BJ (cell line): ENCODE measurements around the gene FGD1. TPM values are rescaled to one million over a fixed set of nuclear protein-coding genes. Genes with fewer than 3 reads are reported as not detected.

ENCODE experiments used
- CTCF ChIA-PET: fragments of 350-600 bp; formaldehyde crosslinking; extraction: SDS; loops from one replicate; lab custom pipeline; 2021; ENCODE audit warnings: antibody characterized with exemption, inconsistent platforms; lab: Yijun Ruan, JAX
- POLR2A ChIA-PET: fragments of 300-600 bp; sonication (Branson Sonifier 250); formaldehyde crosslinking; extraction: SDS; loops from one replicate; lab custom pipeline; 2021; ENCODE audit warnings: antibody characterized with exemption; lab: Charles Lee
- DNase-seq: peaks from one replicate; pipeline ENCODE4 v3.0.0-alpha.2; 2011; ENCODE audit warnings: low read depth
- H3K27me3 ChIP-seq: 2 replicates; pipeline ENCODE4 v1.6.0; 2011; ENCODE audit warnings: low read length; ENCODE audit not compliant: control insufficient read depth, insufficient read depth
- H3K36me3 ChIP-seq: 2 replicates; pipeline ENCODE4 v1.5.1; 2011; ENCODE audit warnings: low read length; ENCODE audit not compliant: control insufficient read depth, insufficient read depth
- H3K4me3 ChIP-seq: 2 replicates; pipeline ENCODE4 v1.5.1; 2011; ENCODE audit warnings: low read depth, mild to moderate bottlenecking, control low read depth, low read length
- CTCF ChIP-seq: IDR thresholded peaks from 2 replicates; pipeline ENCODE4 v1.5.1; 2011; ENCODE audit warnings: low read depth, mild to moderate bottlenecking, control low read depth, inconsistent platforms, low read length, moderate library complexity; ENCODE audit not compliant: insufficient read depth
- polyA plus RNA-seq: library from polyadenylated mRNA; depleted of rRNA; stranded (reverse); fragments of >200 nt; gene quantifications from 2 replicates; pipeline ENCODE4 v1.2.3, GENCODE V29; 2011

The FGD1 gene
- polyA plus RNA-seq, 1 experiment = 5.6 TPM

DNA sequence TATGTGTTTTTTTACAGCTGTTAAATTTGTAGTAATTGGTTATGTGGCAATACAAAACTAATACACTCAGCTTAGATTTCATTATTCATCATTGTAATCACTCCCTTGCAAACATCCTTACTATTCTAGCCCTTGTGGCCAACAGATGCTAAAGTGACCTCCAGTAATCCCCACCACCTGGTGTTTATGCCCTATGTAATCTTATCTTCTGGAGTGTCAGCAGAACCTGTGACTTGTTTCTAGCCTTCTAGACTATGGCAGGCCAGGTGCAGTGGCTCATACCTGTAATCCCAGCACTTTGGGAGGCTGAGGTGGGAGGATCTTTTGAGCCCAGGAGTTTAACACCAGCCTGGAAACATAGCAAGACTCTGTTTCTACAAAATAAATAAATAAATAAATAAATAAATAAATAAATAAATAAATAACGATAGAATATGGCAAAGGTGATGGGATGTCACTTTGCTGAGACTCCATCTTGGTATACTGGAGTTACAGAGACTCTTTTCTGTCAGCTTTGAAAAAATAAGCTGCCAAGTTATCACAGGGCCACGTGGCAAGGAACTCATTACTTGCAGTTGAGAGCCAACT, 68.1 kb downstream of the FGD1 start:
- no peak for DNase-seq
- POLR2A ChIA-PET = no interaction called here
- H3K4me3 ChIP-seq = no peak overlapping the region
- no peaks in the 10 kb centered on the region for H3K36me3 ChIP-seq
- H3K27me3 ChIP-seq = no peaks in the 10 kb centered on the region
- CTCF ChIA-PET = no interaction called here
- no peak for TF ChIP-seq CTCF

- Histone ChIP-seq H3K4me3 (no peak overlapping the region), H3K36me3 (no peaks in the 10 kb centered on the region), H3K27me3 (no peaks in the 10 kb centered on the region; the same call in 1 of the 2 replicates)
- POLR2A ChIA-PET = no interaction called here
- no peak for DNase-seq
- CTCF ChIA-PET = interaction anchor here (1.0 kb wide), 1 partner anchor 18 kb away, joined by 3 read pairs; no protein-coding TSS in a partner anchor
- TF ChIP-seq CTCF = peak; percentile 20; the same call in 1 of the 2 replicates
These were observed 72.7 kb downstream of the FGD1 start for GRCh38 chrX:54423161-54423888.

- ChIA-PET CTCF (interaction anchor here (0.6 kb wide), 1 partner anchor 218 kb away, joined by 3 read pairs; no protein-coding TSS in a partner anchor), POLR2A (no interaction called here)
- no peak overlapping the region for H3K4me3 ChIP-seq
- DNase-seq = no peak
- no peak for TF ChIP-seq CTCF
- no peaks in the 10 kb centered on the region; the same call in 1 of the 2 replicates for H3K27me3 ChIP-seq
- no peaks in the 10 kb centered on the region for H3K36me3 ChIP-seq
These were observed 73.9 kb downstream of the FGD1 start for GRCh38 chrX:54422168-54422567.

DNA sequence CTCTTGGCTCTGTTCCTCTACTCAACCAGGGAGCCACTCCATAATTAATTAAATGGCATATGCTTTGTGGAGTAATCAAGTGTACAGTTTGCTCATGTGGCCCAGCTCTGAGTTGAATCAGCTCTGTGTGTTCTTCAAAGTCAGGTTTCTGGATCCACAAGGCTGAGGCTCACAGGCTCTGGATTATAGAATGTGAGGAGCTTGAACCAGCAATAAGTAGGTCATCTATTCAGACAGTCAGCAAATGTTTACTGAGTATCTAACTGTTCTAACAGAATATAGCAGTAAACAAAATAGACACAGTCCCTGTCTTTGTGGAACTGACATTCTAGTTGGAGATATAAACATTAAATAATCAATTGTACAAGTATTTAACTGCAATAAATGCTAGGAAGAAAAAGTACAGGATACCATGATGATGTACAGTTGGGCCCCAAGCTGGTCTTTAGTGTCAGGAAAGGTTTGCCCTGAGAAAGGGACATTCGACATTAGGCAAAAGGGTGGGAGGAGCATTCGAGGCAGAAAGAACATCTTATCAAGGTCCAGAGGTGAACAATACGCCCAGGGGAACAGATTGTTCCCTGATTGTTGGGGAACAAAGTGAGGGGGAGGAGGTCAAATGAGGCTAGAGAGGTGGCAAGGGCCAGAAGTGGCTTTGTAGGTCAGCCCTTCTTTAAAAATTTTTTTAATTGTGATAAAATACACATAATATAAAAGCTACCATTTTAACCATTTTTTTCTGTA, 76.3 kb downstream of the FGD1 start:
- TF ChIP-seq CTCF = no peak
- POLR2A ChIA-PET = no interaction called here
- CTCF ChIA-PET = interaction anchor here (1.0 to 1.1 kb wide), 2 partner anchors 21 to 388 kb away, joined by 3 read pairs; partner anchors contain the start of genes MAGED2 and TSR2
- no peaks in the 10 kb centered on the region for H3K36me3 ChIP-seq
- H3K4me3 ChIP-seq = no peak overlapping the region
- no peaks in the 10 kb centered on the region; the same call in 1 of the 2 replicates for H3K27me3 ChIP-seq
- no peak for DNase-seq

DNA sequence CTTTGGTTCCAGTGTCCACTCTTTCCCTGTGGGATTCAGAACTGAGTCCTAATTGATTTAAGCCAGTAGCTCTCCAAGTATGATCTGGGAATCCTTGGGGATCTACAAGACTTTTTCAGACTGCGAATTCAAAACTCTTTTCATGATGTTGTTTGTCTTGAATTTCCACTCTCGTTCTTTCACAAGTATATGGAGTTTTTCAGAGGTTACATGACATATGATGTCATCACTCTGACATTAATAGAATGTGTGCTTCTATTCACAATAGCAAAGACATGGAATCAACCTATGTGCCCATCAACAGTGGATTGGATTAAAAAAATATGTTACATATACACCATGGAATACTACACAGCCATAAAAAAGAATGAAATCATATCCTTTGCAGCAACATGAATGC, 79.1 kb downstream of the FGD1 start:
- no peak for TF ChIP-seq CTCF
- Histone ChIP-seq H3K36me3 (no peaks in the 10 kb centered on the region), H3K27me3 (no peaks in the 10 kb centered on the region; the same call in 1 of the 2 replicates), H3K4me3 (no peak overlapping the region)
- POLR2A ChIA-PET = no interaction called here
- CTCF ChIA-PET = no interaction called here
- DNase-seq = no peak
